Activated gamma-delta T cell (primary cell): ENCODE measurements around the gene LIPA.

Experiments used
- DNase-seq: peaks from one replicate; lab custom pipeline; 2025; lab: John Stamatoyannopoulos, UW

LIPA gene

GRCh38 chr10:89164920-89165319 is 86.7 kb downstream of the LIPA start:
- no peak for DNase-seq

- DNase-seq, result no peak
Observed at GRCh38 chr10:89164080-89164479, 87.5 kb downstream of the LIPA start.
